ENCODE data around the gene SENP6.
"Not testable (repeated sequence)": the region's sequence is repeated elsewhere in the genome, so short reads cannot be mapped to it uniquely, and the experiment has no call there.

The SENP6 gene

GRCh38 chr6:75657327-75657726 is 55.6 kb downstream of the SENP6 start:
- no peak for DNase-seq

GRCh38 chr6:75666592-75666991 is 64.9 kb downstream of the SENP6 start:
- DNase-seq, result no peak

GRCh38 chr6:75673884-75674283 is 72.2 kb downstream of the SENP6 start:
- DNase-seq, result no peak

GRCh38 chr6:75676377-75676776 is 74.7 kb downstream of the SENP6 start:
- DNase-seq, result no peak

GRCh38 chr6:75682548-75682947 is 80.9 kb downstream of the SENP6 start:
- DNase-seq, result not testable (repeated sequence)

- DNase-seq, result not testable (repeated sequence)
Measured at GRCh38 chr6:75683005-75683404, 81.3 kb downstream of the SENP6 start.

GRCh38 chr6:75687535-75687934 is 85.9 kb downstream of the SENP6 start:
- DNase-seq, result not testable (repeated sequence)

- not testable (repeated sequence) for DNase-seq
Measured at GRCh38 chr6:75687937-75688336, 86.3 kb downstream of the SENP6 start.

- no peak for DNase-seq
Measured at GRCh38 chr6:75689576-75689975, 87.9 kb downstream of the SENP6 start.

- no peak for DNase-seq
Measured at GRCh38 chr6:75691012-75691411, 89.3 kb downstream of the SENP6 start.

- no peak for DNase-seq
Measured at GRCh38 chr6:75693534-75693933, 91.9 kb downstream of the SENP6 start.

- no peak for DNase-seq
Measured at GRCh38 chr6:75694406-75694805, 92.7 kb downstream of the SENP6 start.

GRCh38 chr6:75708334-75708733 is 106.7 kb downstream of the SENP6 start:
- not testable (repeated sequence) for DNase-seq

- no peak for DNase-seq
Measured at GRCh38 chr6:75711173-75711572, 109.5 kb downstream of the SENP6 start.

GRCh38 chr6:75719133-75719532 is 117.5 kb downstream of the SENP6 start:
- no peak for DNase-seq

GRCh38 chr6:75723382-75723781 is 121.7 kb downstream of the SENP6 start:
- no peak for DNase-seq

- no peak for DNase-seq
Measured at GRCh38 chr6:75727206-75727605, 125.5 kb downstream of the SENP6 start.

GRCh38 chr6:75731029-75731428 is 129.3 kb downstream of the SENP6 start:
- DNase-seq, result not testable (repeated sequence)

- no peak for DNase-seq
Measured at GRCh38 chr6:75735491-75736186, 134.0 kb downstream of the SENP6 start.

- DNase-seq, result no peak
Measured at GRCh38 chr6:75743971-75744370, 142.3 kb downstream of the SENP6 start.

GRCh38 chr6:75745404-75745803 is 143.7 kb downstream of the SENP6 start:
- DNase-seq, result no peak

- DNase-seq, result no peak
Measured at GRCh38 chr6:75746221-75746620, 144.5 kb downstream of the SENP6 start.

- no peak for DNase-seq
Measured at GRCh38 chr6:75747152-75747992, 145.7 kb downstream of the SENP6 start.

Measured in C1 segment of cervical spinal cord (tissue), 14 donors.